ENCODE results near the gene C19orf67.

C19orf67 gene

GRCh38 chr19:14085309-14085995 is at the start of gene C19orf67:
Gene C19orf67, minus strand, starts transcription at chr19:14085783. Its CDS starts 156 bp downstream, at chr19:14085627.
- DNase-seq (ENCODE audit: low read depth, low spot score) = peak; percentile 40

DNA sequence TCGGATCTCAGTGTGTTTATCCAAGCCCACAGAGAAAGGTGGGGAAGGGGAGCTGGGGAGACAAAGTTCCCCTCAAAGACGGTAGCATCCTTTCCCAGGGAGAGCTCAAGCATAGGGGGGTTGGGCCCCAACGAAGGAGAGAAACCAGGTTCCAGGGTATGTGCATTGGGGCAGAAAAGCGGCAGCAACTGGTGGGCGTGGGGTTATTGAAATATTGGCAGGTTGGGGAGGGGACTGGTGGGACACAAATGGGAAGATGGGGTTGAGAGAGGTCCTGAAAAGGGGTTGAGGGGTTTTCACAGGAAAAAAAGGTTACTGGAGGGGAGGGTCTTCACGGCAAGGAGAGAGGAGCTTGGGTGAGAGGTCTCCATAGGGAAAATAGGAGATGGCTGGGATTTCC is 49.8 kb upstream of the C19orf67 start:
- DNase-seq (ENCODE audit: low read depth, low spot score) = no peak

GRCh38 chr19:14127929-14128509 is 42.4 kb upstream of the C19orf67 start:
- no peak for DNase-seq (ENCODE audit: low read depth, low spot score)

DNA sequence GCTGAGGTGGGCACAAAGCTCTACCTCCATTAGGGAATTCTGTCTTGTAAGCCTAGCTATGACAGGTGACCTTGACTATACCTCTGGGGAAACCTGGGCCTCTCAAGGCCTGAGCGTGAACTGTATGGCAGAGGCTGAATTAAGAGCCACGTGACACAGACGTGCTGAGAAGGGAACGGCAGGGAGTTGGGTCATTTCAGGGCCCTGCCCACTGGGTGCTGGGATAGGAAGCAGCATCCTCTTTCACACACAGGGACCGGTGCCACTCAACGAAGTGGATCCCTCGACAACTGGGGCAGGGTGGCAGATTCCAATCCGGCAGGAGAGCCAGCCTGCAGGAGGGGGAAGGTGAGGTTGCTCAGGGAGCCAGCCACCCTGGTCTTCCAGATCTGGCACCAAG is 41.6 kb upstream of the C19orf67 start:
- DNase-seq (ENCODE audit: low read depth, low spot score) = no peak

GRCh38 chr19:14122924-14123323 is 37.3 kb upstream of the C19orf67 start:
- no peak for DNase-seq (ENCODE audit: low read depth, low spot score)

- DNase-seq (ENCODE audit: low read depth, low spot score) = no peak
These were observed 34.9 kb upstream of the C19orf67 start for GRCh38 chr19:14120497-14120780.

- DNase-seq (ENCODE audit: low read depth, low spot score) = no peak
These were observed 34.3 kb upstream of the C19orf67 start for GRCh38 chr19:14119644-14120496.

GRCh38 chr19:14119146-14119545 is 33.6 kb upstream of the C19orf67 start:
- no peak for DNase-seq (ENCODE audit: low read depth, low spot score)

GRCh38 chr19:14118165-14119051 is 32.8 kb upstream of the C19orf67 start:
- peak; percentile 73 for DNase-seq (ENCODE audit: low read depth, low spot score)

DNA sequence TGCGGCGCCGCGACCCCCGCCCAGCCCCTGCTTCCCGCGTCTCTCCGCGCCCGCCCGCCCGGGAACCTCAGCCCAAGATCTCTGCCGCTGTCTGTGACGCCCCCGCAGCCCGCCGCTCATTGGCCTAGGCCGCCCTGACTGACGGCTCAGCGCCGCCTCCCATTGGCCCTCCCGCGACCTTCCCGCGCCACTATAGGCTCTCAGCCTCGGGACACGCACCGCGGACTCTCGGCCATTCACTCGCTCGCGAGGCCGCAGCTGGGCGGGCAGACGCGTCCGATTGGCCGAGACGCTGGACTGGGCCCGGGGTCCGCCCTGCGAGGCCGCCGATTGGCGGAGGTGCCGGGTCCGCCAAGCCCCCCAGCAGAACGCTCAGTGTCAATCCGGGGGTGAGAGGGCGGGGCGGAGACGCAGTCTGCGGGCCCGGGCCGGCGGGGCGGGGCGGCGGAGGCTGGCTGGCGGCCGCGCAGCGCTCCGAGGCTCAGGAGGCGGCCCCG is 32.1 kb upstream of the C19orf67 start, which contains the start of gene PRKACA:
Gene PRKACA, minus strand, starts transcription at position 95 of the 497 bp plus-strand sequence. CDS start 215 bp downstream, outside the sequence.
- peak; percentile 99 for DNase-seq (ENCODE audit: low read depth, low spot score)

GRCh38 chr19:14116918-14117578 is 31.5 kb upstream of the C19orf67 start:
- DNase-seq (ENCODE audit: low read depth, low spot score) = no peak

DNA sequence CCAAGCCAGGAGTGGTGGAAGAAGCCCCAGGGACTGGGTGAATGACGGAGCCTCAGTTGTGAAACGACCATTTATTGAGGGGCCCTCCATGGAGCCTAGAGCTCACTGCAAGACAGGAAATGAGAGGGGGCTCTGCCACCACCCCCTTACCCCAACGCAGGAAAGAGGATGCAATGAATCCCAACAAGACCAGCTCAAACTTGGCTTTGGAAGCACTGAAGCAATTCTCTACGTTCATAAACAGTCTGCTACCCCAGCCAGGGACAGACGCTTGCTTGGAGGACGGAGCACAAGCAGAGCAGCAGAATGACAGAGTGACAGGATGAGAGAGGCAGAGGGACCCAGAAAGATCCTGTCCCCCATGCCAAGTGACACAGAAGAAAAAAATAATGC is 30.9 kb upstream of the C19orf67 start:
- DNase-seq (ENCODE audit: low read depth, low spot score) = no peak

DNA sequence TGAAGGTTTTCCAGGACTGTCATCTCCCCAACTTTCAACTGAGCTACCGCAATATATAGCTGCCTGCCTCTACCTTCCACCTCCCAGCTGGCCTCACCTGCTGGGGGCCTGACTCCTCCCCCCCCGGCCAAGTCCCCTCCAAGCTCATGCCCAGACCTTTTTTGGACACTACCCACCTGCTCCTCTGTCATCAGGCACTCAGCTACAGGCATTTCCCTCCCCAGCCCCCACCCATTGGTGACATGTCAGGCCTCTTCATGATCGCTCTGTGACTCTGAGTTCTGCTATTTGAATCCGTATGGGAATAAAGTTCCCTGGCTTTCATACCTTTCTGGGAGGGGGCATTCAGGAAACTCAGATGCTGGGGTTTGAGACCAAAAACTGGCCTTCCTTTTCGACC is 30.2 kb upstream of the C19orf67 start:
- DNase-seq (ENCODE audit: low read depth, low spot score) = no peak

DNA sequence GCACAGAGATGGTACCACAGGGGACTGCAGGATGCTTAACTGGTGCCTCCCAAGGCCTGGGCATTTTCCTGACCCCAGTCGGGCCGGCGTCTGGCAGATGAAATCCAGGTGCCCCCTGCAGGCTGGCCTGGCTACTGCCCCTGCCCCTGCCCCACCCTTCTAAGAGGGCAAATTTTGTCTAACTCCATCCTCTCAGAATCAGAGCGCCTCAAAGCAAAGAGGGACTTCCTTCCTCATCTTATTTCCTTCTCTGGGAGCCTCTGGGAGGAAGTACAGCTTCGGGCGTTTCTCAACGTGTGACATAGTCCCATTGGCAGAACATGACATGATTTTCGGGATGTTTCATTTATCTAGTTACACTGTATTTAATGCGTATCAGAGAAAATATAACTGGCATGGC is 29.3 kb upstream of the C19orf67 start:
- DNase-seq (ENCODE audit: low read depth, low spot score) = peak; percentile 53

GRCh38 chr19:14114439-14114838 is 28.9 kb upstream of the C19orf67 start:
- no peak for DNase-seq (ENCODE audit: low read depth, low spot score)

- DNase-seq (ENCODE audit: low read depth, low spot score) = peak; percentile 43
These were observed 28.3 kb upstream of the C19orf67 start for GRCh38 chr19:14113762-14114414.

GRCh38 chr19:14112809-14113385 is 27.3 kb upstream of the C19orf67 start:
- DNase-seq (ENCODE audit: low read depth, low spot score) = no peak

GRCh38 chr19:14112051-14112808 is 26.6 kb upstream of the C19orf67 start:
- no peak for DNase-seq (ENCODE audit: low read depth, low spot score)

DNA sequence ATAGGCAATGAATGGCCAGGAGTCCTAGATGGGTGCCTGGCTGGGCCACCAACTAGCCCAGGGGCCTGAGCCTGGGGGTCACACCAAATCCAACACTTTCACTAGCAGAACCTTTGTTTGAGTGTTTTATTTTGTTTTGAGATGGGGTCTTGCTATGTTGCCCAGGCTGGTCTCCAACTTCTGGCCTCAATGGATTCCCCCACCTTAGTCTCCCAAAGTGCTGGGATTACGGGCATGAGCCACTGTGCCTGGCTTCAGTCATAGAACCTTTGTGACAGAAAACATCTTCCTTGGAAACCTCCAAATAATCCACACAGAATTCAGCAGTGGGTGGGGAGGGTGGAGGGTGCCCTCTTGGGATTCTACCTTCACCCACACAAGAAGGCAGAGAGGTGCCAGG is 25.9 kb upstream of the C19orf67 start:
- DNase-seq (ENCODE audit: low read depth, low spot score) = no peak
